PC-3 (cell line): ENCODE data around the gene FCN2. TPM values are rescaled to one million over a fixed set of nuclear protein-coding genes. Genes with fewer than 3 reads are reported as not detected.

ENCODE experiments used
- ATAC-seq: fragments of 200-7000 bp; cut with Tn5 transposase; 2 replicates; pipeline ENCODE4 v1.9.1; 2020; ENCODE audit warnings: mild to moderate bottlenecking, moderate library complexity
- BruUV-seq: library from RNA; stranded (reverse); fragments of 400-500 nt; replicated peaks from 2 replicates; lab custom pipeline; 2021; lab: Mats Ljungman, UMichigan
- CTCF ChIA-PET: fragments of 300-600 bp; sonication (Branson Sonifier 250); formaldehyde crosslinking; loops from one replicate; lab custom pipeline; 2022; ENCODE audit warnings: antibody characterized with exemption; lab: Charles Lee
- POLR2A ChIA-PET: fragments of 300-600 bp; sonication (Branson Sonifier 250); formaldehyde crosslinking; loops from one replicate; lab custom pipeline; 2022; ENCODE audit warnings: antibody characterized with exemption; ENCODE audit not compliant: unreplicated experiment; lab: Charles Lee
- DNase-seq: peaks from one replicate; pipeline ENCODE4 v3.0.0-alpha.2; 2015
- H2AFZ ChIP-seq: fragments of 300-600 bp; sonication (generic); 2 replicates; pipeline ENCODE4 v1.6.0; 2016; ENCODE audit warnings: antibody characterized with exemption, low read length
- H3F3A ChIP-seq: fragments of 300-600 bp; sonication (generic); one replicate; pipeline ENCODE4 v1.6.0; 2017; ENCODE audit warnings: antibody characterized with exemption, low read length, control low read depth, mild to moderate bottlenecking; ENCODE audit not compliant: unreplicated experiment
- H3K27ac ChIP-seq: fragments of 300-600 bp; sonication (generic); 2 replicates; pipeline ENCODE4 v1.5.1; 2016; ENCODE audit warnings: mild to moderate bottlenecking, low read length
- H3K27me3 ChIP-seq: fragments of 300-600 bp; sonication (generic); 2 replicates; pipeline ENCODE4 v1.6.1; 2016; ENCODE audit warnings: low read length, mixed read lengths
- H3K36me3 ChIP-seq: fragments of 300-600 bp; sonication (generic); 2 replicates; pipeline ENCODE4 v1.6.1; 2016; ENCODE audit warnings: low read depth, mixed run types, low read length, mixed read lengths
- H3K4me1 ChIP-seq: fragments of 300-600 bp; sonication (generic); 2 replicates; pipeline ENCODE4 v1.5.1; 2016; ENCODE audit warnings: low read length; ENCODE audit not compliant: insufficient read depth
- H3K4me2 ChIP-seq: fragments of 300-600 bp; sonication (generic); 2 replicates; pipeline ENCODE4 v1.6.0; 2016; ENCODE audit warnings: low read length
- H3K4me3 ChIP-seq: fragments of 300-600 bp; sonication (generic); 2 replicates; pipeline ENCODE4 v1.5.1; 2016; ENCODE audit warnings: mild to moderate bottlenecking, low read length, mixed read lengths
- H3K79me2 ChIP-seq: fragments of 300-600 bp; sonication (generic); 2 replicates; pipeline ENCODE4 v1.6.1; 2017; ENCODE audit warnings: low read length, mixed read lengths
- H3K9ac ChIP-seq: fragments of 300-600 bp; sonication (generic); 2 replicates; pipeline ENCODE4 v1.6.0; 2016; ENCODE audit warnings: mild to moderate bottlenecking, low read length
- H3K9me2 ChIP-seq: fragments of 300-600 bp; sonication (generic); replicated peaks from 2 replicates; pipeline ENCODE4 v1.6.1; 2016; ENCODE audit warnings: mixed run types, low read length, mixed read lengths
- H3K9me3 ChIP-seq: fragments of 300-600 bp; sonication (generic); 2 replicates; pipeline ENCODE4 v1.6.1; 2016; ENCODE audit warnings: low read length, mixed read lengths
- H4K20me1 ChIP-seq: fragments of 300-600 bp; sonication (generic); 2 replicates; pipeline ENCODE4 v1.6.1; 2016; ENCODE audit warnings: low read length, mixed read lengths
- EZH2 ChIP-seq: fragments of 300-600 bp; sonication (generic); IDR thresholded peaks from one replicate; pipeline ENCODE4 v1.6.1; 2017; ENCODE audit warnings: antibody characterized with exemption, mild to moderate bottlenecking, low read length; ENCODE audit not compliant: unreplicated experiment
- EZH2phosphoT487 ChIP-seq: fragments of 300-600 bp; sonication (generic); IDR thresholded peaks from 2 replicates; pipeline ENCODE4 v1.6.1; 2018; ENCODE audit warnings: mild to moderate bottlenecking, antibody characterized with exemption, low read length, borderline replicate concordance
- intact Hi-C: fragments of 100-400 bp; cut with micrococcal nuclease; formaldehyde crosslinking; loops from 2 replicates; pipeline ENCODE4 v1.9.0; 2023
- total RNA-seq: library from RNA; depleted of rRNA; stranded (reverse); fragments of >200 nt; gene quantifications from 2 replicates; pipeline ENCODE4 v1.2.3, GENCODE V29; 2014
- TF ChIP-seq, protein P1 (sequence below): fragments of 300-600 bp; sonication (generic); conservative IDR thresholded peaks from 2 replicates; pipeline ENCODE4 v1.5.1; 2017; ENCODE audit warnings: antibody characterized with exemption, low read depth, mild to moderate bottlenecking, low read length

The FCN2 gene
- total RNA-seq, 1 experiment from 2014 or later: not detected

DNA sequence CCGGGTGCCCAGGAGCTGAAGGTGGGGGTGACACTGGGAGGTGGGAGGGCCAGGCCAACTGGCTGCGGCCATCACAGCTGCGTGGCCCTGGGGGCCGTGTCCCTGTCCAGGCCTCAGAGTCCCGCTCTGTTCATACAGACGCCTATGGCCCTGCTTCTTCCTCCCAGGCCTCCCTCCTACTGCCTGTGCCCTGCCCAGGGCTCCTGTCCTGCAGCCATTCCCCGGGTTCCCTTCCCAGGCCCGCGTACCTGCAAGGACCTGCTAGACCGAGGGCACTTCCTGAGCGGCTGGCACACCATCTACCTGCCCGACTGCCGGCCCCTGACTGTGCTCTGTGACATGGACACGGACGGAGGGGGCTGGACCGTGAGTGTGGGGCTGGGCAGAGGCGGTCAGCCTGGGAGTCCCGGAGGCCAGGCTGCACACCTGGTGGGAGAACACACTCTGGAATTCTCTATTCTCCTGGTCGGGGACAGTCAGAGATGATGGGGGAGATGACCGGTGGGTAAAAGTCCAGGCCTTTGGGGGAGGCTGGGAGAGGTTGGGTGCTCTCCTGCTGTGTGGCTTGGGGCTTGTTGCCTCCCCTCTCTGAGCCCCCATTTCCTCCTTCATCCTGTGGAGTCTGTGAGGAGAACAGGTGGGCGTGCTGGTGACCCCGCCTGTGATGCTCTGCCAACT lies 4.5 kb downstream of the FCN2 start:
- no peaks in the 10 kb centered on the region for H3K36me3 ChIP-seq
- H3K9me3 ChIP-seq: no peaks in the 10 kb centered on the region
- no peaks in the 10 kb centered on the region for H3K4me1 ChIP-seq
- no peak overlapping the region for H3K4me2 ChIP-seq
- TF ChIP-seq EZH2: no peak
- no peak for TF ChIP-seq EZH2phosphoT487
- TF ChIP-seq, protein P1, sequence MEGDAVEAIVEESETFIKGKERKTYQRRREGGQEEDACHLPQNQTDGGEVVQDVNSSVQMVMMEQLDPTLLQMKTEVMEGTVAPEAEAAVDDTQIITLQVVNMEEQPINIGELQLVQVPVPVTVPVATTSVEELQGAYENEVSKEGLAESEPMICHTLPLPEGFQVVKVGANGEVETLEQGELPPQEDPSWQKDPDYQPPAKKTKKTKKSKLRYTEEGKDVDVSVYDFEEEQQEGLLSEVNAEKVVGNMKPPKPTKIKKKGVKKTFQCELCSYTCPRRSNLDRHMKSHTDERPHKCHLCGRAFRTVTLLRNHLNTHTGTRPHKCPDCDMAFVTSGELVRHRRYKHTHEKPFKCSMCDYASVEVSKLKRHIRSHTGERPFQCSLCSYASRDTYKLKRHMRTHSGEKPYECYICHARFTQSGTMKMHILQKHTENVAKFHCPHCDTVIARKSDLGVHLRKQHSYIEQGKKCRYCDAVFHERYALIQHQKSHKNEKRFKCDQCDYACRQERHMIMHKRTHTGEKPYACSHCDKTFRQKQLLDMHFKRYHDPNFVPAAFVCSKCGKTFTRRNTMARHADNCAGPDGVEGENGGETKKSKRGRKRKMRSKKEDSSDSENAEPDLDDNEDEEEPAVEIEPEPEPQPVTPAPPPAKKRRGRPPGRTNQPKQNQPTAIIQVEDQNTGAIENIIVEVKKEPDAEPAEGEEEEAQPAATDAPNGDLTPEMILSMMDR: no peak
- ChIA-PET CTCF (no interaction called here), POLR2A (no interaction called here)
- no peak overlapping the region for H3K9ac ChIP-seq
- no TSS peak for BruUV-seq
- H3K9me2 ChIP-seq: no peaks in the 10 kb centered on the region
- 0 out of 2 replicates have a peak, but pooled peaks cover 9% of the 10 kb centered on the region for H3K27me3 ChIP-seq
- no peaks in the 10 kb centered on the region for H3K79me2 ChIP-seq
- ATAC-seq (no peak), DNase-seq (no peak)
- H2AFZ ChIP-seq: no peak overlapping the region
- no peaks in the 10 kb centered on the region for H4K20me1 ChIP-seq
- no peaks in the 10 kb centered on the region for H3F3A ChIP-seq
- no peak overlapping the region for H3K27ac ChIP-seq
- H3K4me3 ChIP-seq: no peak overlapping the region
- intact Hi-C loops: no loop called here

DNA sequence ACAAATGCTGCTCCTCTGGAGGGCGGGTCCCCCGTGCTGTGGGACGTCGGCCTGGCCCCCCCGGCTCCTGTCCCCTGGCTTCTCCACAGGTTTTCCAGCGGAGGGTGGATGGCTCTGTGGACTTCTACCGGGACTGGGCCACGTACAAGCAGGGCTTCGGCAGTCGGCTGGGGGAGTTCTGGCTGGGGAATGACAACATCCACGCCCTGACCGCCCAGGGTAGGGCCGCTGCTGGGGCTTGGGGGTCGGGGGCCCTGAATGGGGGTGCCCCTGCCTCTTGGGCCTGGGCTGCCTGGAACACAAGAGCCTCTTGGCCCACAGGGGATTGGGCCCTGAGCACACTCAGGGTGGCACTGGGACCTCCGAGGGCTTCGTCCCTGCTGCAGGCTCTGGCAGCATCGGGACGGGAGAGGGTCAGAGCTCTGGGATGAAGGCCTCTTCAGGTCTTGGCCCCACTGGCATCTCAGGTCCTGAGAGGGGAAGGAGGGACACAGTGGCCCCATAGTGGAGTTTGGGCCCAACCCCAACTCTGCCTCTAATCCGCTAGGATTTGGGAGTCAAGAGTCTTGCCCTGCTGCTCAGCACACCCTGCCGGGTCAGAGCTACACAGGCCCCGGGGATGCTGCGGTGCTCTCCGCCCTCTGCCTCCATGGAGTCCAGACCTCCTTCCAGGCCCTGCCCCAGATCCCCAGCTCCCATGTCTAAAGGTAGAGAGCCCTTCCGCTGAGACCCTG lies 5.2 kb downstream of the FCN2 start:
- Histone ChIP-seq H3K79me2 (no peaks in the 10 kb centered on the region), H3K9me3 (no peaks in the 10 kb centered on the region), H2AFZ (no peak overlapping the region), H3K9ac (no peak overlapping the region), H3F3A (no peaks in the 10 kb centered on the region), H3K9me2 (no peaks in the 10 kb centered on the region), H3K27me3 (0 out of 2 replicates have a peak, but pooled peaks cover 9% of the 10 kb centered on the region), H4K20me1 (no peaks in the 10 kb centered on the region), H3K4me2 (no peak overlapping the region), H3K4me3 (no peak overlapping the region), H3K36me3 (no peaks in the 10 kb centered on the region), H3K27ac (no peak overlapping the region), H3K4me1 (no peaks in the 10 kb centered on the region)
- DNase-seq (no peak), ATAC-seq (no peak)
- CTCF ChIA-PET: no interaction called here
- intact Hi-C loops: no loop called here
- no peak for TF ChIP-seq EZH2
- TF ChIP-seq, protein P1: no peak
- TF ChIP-seq EZH2phosphoT487: no peak
- POLR2A ChIA-PET: no interaction called here
- no TSS peak for BruUV-seq

DNA sequence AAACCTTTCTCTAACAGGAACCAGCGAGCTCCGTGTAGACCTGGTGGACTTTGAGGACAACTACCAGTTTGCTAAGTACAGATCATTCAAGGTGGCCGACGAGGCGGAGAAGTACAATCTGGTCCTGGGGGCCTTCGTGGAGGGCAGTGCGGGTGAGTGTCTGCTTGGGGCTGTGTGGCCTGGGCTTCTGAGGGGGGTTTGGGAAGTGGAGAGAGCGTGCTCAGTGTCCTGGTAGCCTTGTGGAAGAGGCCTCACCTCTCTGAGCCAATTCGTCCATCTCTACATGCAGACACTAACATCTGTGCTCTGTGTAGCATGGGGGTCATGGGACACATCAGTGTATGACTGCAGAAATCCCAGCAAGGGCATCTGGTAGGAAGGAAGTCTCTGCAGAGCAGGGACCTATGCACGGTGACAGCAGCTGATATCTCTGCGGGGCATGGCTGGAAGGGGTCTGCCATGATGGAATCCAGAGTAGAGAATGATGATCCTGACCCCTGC lies 5.9 kb downstream of the FCN2 start:
- H4K20me1 ChIP-seq: no peaks in the 10 kb centered on the region
- H3K9ac ChIP-seq: no peak overlapping the region
- no peaks in the 10 kb centered on the region for H3F3A ChIP-seq
- no peak overlapping the region for H3K4me3 ChIP-seq
- no peaks in the 10 kb centered on the region for H3K4me1 ChIP-seq
- H3K4me2 ChIP-seq: no peak overlapping the region
- DNase-seq: no peak
- no peak for ATAC-seq
- intact Hi-C loops: no loop called here
- TF ChIP-seq EZH2: no peak
- TF ChIP-seq, protein P1: no peak
- no peak for TF ChIP-seq EZH2phosphoT487
- CTCF ChIA-PET: no interaction called here
- H3K36me3 ChIP-seq: no peaks in the 10 kb centered on the region
- no peak overlapping the region for H2AFZ ChIP-seq
- H3K27ac ChIP-seq: no peak overlapping the region
- no peaks in the 10 kb centered on the region for H3K9me3 ChIP-seq
- POLR2A ChIA-PET: no interaction called here
- no TSS peak for BruUV-seq
- 0 out of 2 replicates have a peak, but pooled peaks cover 9% of the 10 kb centered on the region for H3K27me3 ChIP-seq
- no peaks in the 10 kb centered on the region for H3K79me2 ChIP-seq
- no peaks in the 10 kb centered on the region for H3K9me2 ChIP-seq
